ENCODE data around the gene MEX3D. TPM values are rescaled to one million over a fixed set of nuclear protein-coding genes. Genes with fewer than 3 reads are reported as not detected.

The MEX3D gene
- total RNA-seq, 1 donor from 2014 or later: 96.7 TPM

- Mint-ChIP-seq H3K4me1 (ENCODE audit: low read depth, unreplicated experiment) (peaks cover 3% of the 10 kb centered on the region), H3K4me3 (ENCODE audit: unreplicated experiment) (no peak overlapping the region), H3K27ac (ENCODE audit: unreplicated experiment) (no peak overlapping the region), H3K27me3 (ENCODE audit: unreplicated experiment) (peaks cover 22% of the 10 kb centered on the region), H3K9me3 (ENCODE audit: unreplicated experiment) (peaks cover 15% of the 10 kb centered on the region), H3K36me3 (ENCODE audit: unreplicated experiment) (peaks cover 7% of the 10 kb centered on the region)
- DNase-seq: no peak
- TF ChIP-seq, protein P1, sequence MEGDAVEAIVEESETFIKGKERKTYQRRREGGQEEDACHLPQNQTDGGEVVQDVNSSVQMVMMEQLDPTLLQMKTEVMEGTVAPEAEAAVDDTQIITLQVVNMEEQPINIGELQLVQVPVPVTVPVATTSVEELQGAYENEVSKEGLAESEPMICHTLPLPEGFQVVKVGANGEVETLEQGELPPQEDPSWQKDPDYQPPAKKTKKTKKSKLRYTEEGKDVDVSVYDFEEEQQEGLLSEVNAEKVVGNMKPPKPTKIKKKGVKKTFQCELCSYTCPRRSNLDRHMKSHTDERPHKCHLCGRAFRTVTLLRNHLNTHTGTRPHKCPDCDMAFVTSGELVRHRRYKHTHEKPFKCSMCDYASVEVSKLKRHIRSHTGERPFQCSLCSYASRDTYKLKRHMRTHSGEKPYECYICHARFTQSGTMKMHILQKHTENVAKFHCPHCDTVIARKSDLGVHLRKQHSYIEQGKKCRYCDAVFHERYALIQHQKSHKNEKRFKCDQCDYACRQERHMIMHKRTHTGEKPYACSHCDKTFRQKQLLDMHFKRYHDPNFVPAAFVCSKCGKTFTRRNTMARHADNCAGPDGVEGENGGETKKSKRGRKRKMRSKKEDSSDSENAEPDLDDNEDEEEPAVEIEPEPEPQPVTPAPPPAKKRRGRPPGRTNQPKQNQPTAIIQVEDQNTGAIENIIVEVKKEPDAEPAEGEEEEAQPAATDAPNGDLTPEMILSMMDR (IDR thresholded peaks at IDR 0.05; ENCODE audit: partially characterized antibody, unreplicated experiment): no peak
Observed at GRCh38 chr19:1525343-1525742, 42.8 kb downstream of the MEX3D start.

GRCh38 chr19:1524972-1525325 lies 43.2 kb downstream of the MEX3D start:
- no peak for DNase-seq
- H3K27ac Mint-ChIP-seq (ENCODE audit: unreplicated experiment): no peak overlapping the region
- peaks cover 20% of the 10 kb centered on the region for H3K27me3 Mint-ChIP-seq (ENCODE audit: unreplicated experiment)
- H3K4me3 Mint-ChIP-seq (ENCODE audit: unreplicated experiment): peak overlapping the region; percentile 92
- H3K36me3 Mint-ChIP-seq (ENCODE audit: unreplicated experiment): peaks cover 7% of the 10 kb centered on the region
- TF ChIP-seq, protein P1 (IDR thresholded peaks at IDR 0.05; ENCODE audit: partially characterized antibody, unreplicated experiment): no peak
- H3K4me1 Mint-ChIP-seq (ENCODE audit: low read depth, unreplicated experiment): peaks cover 3% of the 10 kb centered on the region
- H3K9me3 Mint-ChIP-seq (ENCODE audit: unreplicated experiment): peaks cover 12% of the 10 kb centered on the region

- H3K4me3 Mint-ChIP-seq (ENCODE audit: unreplicated experiment): peak overlapping the region; percentile 92
- H3K9me3 Mint-ChIP-seq (ENCODE audit: unreplicated experiment): peaks cover 12% of the 10 kb centered on the region
- DNase-seq: no peak
- TF ChIP-seq, protein P1 (IDR thresholded peaks at IDR 0.05; ENCODE audit: partially characterized antibody, unreplicated experiment): no peak
- peaks cover 3% of the 10 kb centered on the region for H3K4me1 Mint-ChIP-seq (ENCODE audit: low read depth, unreplicated experiment)
- H3K27me3 Mint-ChIP-seq (ENCODE audit: unreplicated experiment): peaks cover 21% of the 10 kb centered on the region
- H3K36me3 Mint-ChIP-seq (ENCODE audit: unreplicated experiment): peaks cover 7% of the 10 kb centered on the region
- peak overlapping the region; percentile 41 for H3K27ac Mint-ChIP-seq (ENCODE audit: unreplicated experiment)
Observed at GRCh38 chr19:1524287-1524971, 43.7 kb downstream of the MEX3D start.

GRCh38 chr19:1523412-1524286 lies 44.5 kb downstream of the MEX3D start, which contains the start of gene PLK5:
Gene PLK5, plus strand, starts transcription at chr19:1524077. Its CDS starts 2,920 bp downstream, at chr19:1526997.
- Mint-ChIP-seq H3K36me3 (ENCODE audit: unreplicated experiment) (peaks cover 7% of the 10 kb centered on the region), H3K27ac (ENCODE audit: unreplicated experiment) (peak within 1 kb of the TSS; percentile 41), H3K9me3 (ENCODE audit: unreplicated experiment) (peaks cover 12% of the 10 kb centered on the region), H3K4me3 (ENCODE audit: unreplicated experiment) (peak within 1 kb of the TSS; percentile 92), H3K27me3 (ENCODE audit: unreplicated experiment) (peaks cover 21% of the 10 kb centered on the region), H3K4me1 (ENCODE audit: low read depth, unreplicated experiment) (peaks cover 3% of the 10 kb centered on the region)
- DNase-seq: peak; percentile 56
- TF ChIP-seq, protein P1 (IDR thresholded peaks at IDR 0.05; ENCODE audit: partially characterized antibody, unreplicated experiment): no peak

All from glutamatergic neuron (in vitro differentiated cells).